WTC11 (cell line): ENCODE results near the gene GRAMD1A.

ENCODE experiments used
- CTCF ChIP-seq: fragments of 200-600 bp; IDR thresholded peaks from 2 replicates; pipeline ENCODE4 v1.8.0; 2022; ENCODE audit warnings: antibody characterized with exemption
- E2F5 ChIP-seq: sonication (generic); formaldehyde crosslinking; IDR thresholded peaks from 2 replicates; pipeline ENCODE4 v1.8.1; 2022; ENCODE audit warnings: mild to moderate bottlenecking, moderate library complexity, missing genetic modification reagents
- TF ChIP-seq, protein P1 (sequence below): sonication (generic); formaldehyde crosslinking; IDR thresholded peaks from 2 replicates; pipeline ENCODE4 v1.8.0; 2022; ENCODE audit warnings: mild to moderate bottlenecking, missing genetic modification reagents

GRCh38 chr19:35037716-35038622 is 37.8 kb downstream of the GRAMD1A start:
- TF ChIP-seq E2F5 (CRISPR knock-in tag) (no peak), CTCF (no peak)
- TF ChIP-seq, protein P1, sequence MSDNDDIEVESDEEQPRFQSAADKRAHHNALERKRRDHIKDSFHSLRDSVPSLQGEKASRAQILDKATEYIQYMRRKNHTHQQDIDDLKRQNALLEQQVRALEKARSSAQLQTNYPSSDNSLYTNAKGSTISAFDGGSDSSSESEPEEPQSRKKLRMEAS = no peak
